Neuronal stem cell (in vitro differentiated cells): ENCODE data around the gene SNX5.
A peak's percentile ranks its signal among the peaks of the same experiment; 100 is the strongest.

Source experiments
- DNase-seq: peaks from one replicate; pipeline ENCODE4 v3.0.0-alpha.2; 2013; ENCODE audit warnings: low spot score
- H2AFZ ChIP-seq: one replicate; pipeline ENCODE4 v1.6.1; 2013; ENCODE audit warnings: mild to moderate bottlenecking, low read length, inconsistent platforms
- H2AK5ac ChIP-seq: 2 replicates; pipeline ENCODE4 v1.6.1; 2013; ENCODE audit warnings: low read depth, mild to moderate bottlenecking, inconsistent platforms, low read length, moderate library complexity, mixed read lengths
- H2BK120ac ChIP-seq: 2 replicates; pipeline ENCODE4 v1.6.1; 2013; ENCODE audit warnings: low read depth, mild to moderate bottlenecking, inconsistent platforms, low read length, moderate library complexity, mixed read lengths
- H2BK12ac ChIP-seq: one replicate; pipeline ENCODE4 v1.6.1; 2013; ENCODE audit warnings: low read length, inconsistent platforms
- H2BK15ac ChIP-seq: 2 replicates; pipeline ENCODE4 v1.6.1; 2013; ENCODE audit warnings: mild to moderate bottlenecking, low read length, inconsistent platforms, mixed read lengths
- H2BK5ac ChIP-seq: one replicate; pipeline ENCODE4 v1.6.1; 2013; ENCODE audit warnings: inconsistent platforms, mild to moderate bottlenecking, low read length, moderate library complexity
- H3K14ac ChIP-seq: one replicate; pipeline ENCODE4 v1.6.1; 2013; ENCODE audit warnings: low read length, inconsistent platforms
- H3K18ac ChIP-seq: 2 replicates; pipeline ENCODE4 v1.6.1; 2013; ENCODE audit warnings: low read length, inconsistent platforms
- H3K23ac ChIP-seq: 2 replicates; pipeline ENCODE4 v1.6.1; 2013; ENCODE audit warnings: low read depth, mild to moderate bottlenecking, mixed read lengths, low read length, inconsistent platforms; ENCODE audit not compliant: poor library complexity
- H3K27ac ChIP-seq: replicated peaks from 3 replicates; pipeline ENCODE4 v1.5.1; 2013; ENCODE audit warnings: low read length, inconsistent platforms
- H3K27me3 ChIP-seq, 3 experiments: 2 replicates each; pipeline ENCODE4 v1.6.1; 2013; ENCODE audit warnings: low read length in 3 of 3, mild to moderate bottlenecking in 2 of 3, inconsistent platforms in 1 of 3, low read depth in 1 of 3, mixed read lengths in 1 of 3, moderate library complexity in 1 of 3; ENCODE audit not compliant: control insufficient read depth in 3 of 3, insufficient read depth in 3 of 3
- H3K36me3 ChIP-seq, 2 donors: replicated peaks in 1 of 2; 2 replicates each; pipeline ENCODE4 v1.6.1; 2013; ENCODE audit warnings: low read length in 2 of 2; ENCODE audit not compliant: control insufficient read depth in 2 of 2, insufficient read depth in 2 of 2
- H3K4ac ChIP-seq: 2 replicates; pipeline ENCODE4 v1.6.1; 2013; ENCODE audit warnings: inconsistent platforms, mild to moderate bottlenecking, low read length, moderate library complexity
- H3K4me1 ChIP-seq, 2 donors: 1 replicate in 1 of 2; 2 replicates in 1 of 2; pipeline ENCODE4 v1.6.1; 2013; ENCODE audit warnings: low read length in 2 of 2, low read depth in 1 of 2; ENCODE audit not compliant: control insufficient read depth in 2 of 2, insufficient read depth in 1 of 2
- H3K4me2 ChIP-seq: one replicate; pipeline ENCODE4 v1.6.1; 2013; ENCODE audit warnings: mild to moderate bottlenecking, low read length, inconsistent platforms; ENCODE audit not compliant: insufficient read depth, poor library complexity, severe bottlenecking
- H3K4me3 ChIP-seq, 2 donors: 2 replicates each; pipeline ENCODE4 v1.5.1; 2013; ENCODE audit warnings: low read length in 2 of 2, mild to moderate bottlenecking in 2 of 2, inconsistent platforms in 1 of 2, moderate library complexity in 1 of 2
- H3K79me1 ChIP-seq: one replicate; pipeline ENCODE4 v1.6.1; 2013; ENCODE audit warnings: low read depth, mild to moderate bottlenecking, inconsistent platforms, low read length, moderate library complexity
- H3K9ac ChIP-seq: one replicate; pipeline ENCODE4 v1.6.1; 2013; ENCODE audit warnings: mild to moderate bottlenecking, low read depth, low read length, inconsistent platforms; ENCODE audit not compliant: poor library complexity
- H3K9me3 ChIP-seq, 2 donors: replicated peaks in 1 of 2; 2 replicates each; pipeline versions ENCODE3 to v1.6.1; 2013; ENCODE audit warnings: low read length in 2 of 2, mild to moderate bottlenecking in 2 of 2, inconsistent platforms in 1 of 2, low read depth in 1 of 2, mixed read lengths in 1 of 2, moderate library complexity in 1 of 2; ENCODE audit not compliant: control insufficient read depth in 2 of 2, insufficient read depth in 1 of 2
- H4K8ac ChIP-seq: one replicate; pipeline ENCODE4 v1.6.1; 2013; ENCODE audit warnings: low read depth, mild to moderate bottlenecking, inconsistent platforms, low read length, moderate library complexity
- H4K91ac ChIP-seq: one replicate; pipeline ENCODE4 v1.6.1; 2013; ENCODE audit warnings: low read length, low read depth, mild to moderate bottlenecking, inconsistent platforms; ENCODE audit not compliant: poor library complexity
- WGBS, 2 donors: extraction: QIAGEN DNeasy Blood & Tissue Kit; methylation state at CpG; one replicate each; pipeline ENCODE4 v1.1.7; 2013; ENCODE audit warnings: missing lambda C conversion rate in 2 of 2, mixed read lengths in 1 of 2; ENCODE audit not compliant: insufficient read length in 2 of 2, insufficient replicate concordance in 1 of 2; ENCODE audit errors: extremely low coverage in 2 of 2; 5-methylcytosine and 5-hydroxymethylcytosine counted together

The SNX5 gene

GRCh38 chr20:17925940-17926300 is 42.7 kb downstream of the SNX5 start:
- H3K4me2 ChIP-seq: no peak overlapping the region
- peak overlapping the region; percentile 61 for H2AK5ac ChIP-seq
- H3K79me1 ChIP-seq: no peaks in the 10 kb centered on the region
- H3K14ac ChIP-seq: no peak overlapping the region
- H3K18ac ChIP-seq: no peak overlapping the region
- H3K23ac ChIP-seq: no peak overlapping the region
- no peak for DNase-seq
- H4K91ac ChIP-seq: no peak overlapping the region
- H3K4ac ChIP-seq: no peak overlapping the region
- no peak overlapping the region for H2BK12ac ChIP-seq
- H3K4me3 ChIP-seq: peak overlapping the region in 1 of 2 donors; percentile 10
- H2BK5ac ChIP-seq: no peak overlapping the region
- H2BK120ac ChIP-seq: no peak overlapping the region
- no peaks in the 10 kb centered on the region for H3K4me1 ChIP-seq
- no peak overlapping the region for H3K27ac ChIP-seq
- no CpG with 5 or more reads among the region's 1 CpG for WGBS, 2 donors
- no peak overlapping the region for H2BK15ac ChIP-seq
- H3K27me3 ChIP-seq: peaks cover 0 to 11% (median 0%) of the 10 kb centered on the region in 3 experiments
- no peaks in the 10 kb centered on the region for H3K36me3 ChIP-seq
- H4K8ac ChIP-seq: no peak overlapping the region
- no peak overlapping the region for H3K9ac ChIP-seq
- no peaks in the 10 kb centered on the region for H3K9me3 ChIP-seq
- no peak overlapping the region for H2AFZ ChIP-seq

DNA sequence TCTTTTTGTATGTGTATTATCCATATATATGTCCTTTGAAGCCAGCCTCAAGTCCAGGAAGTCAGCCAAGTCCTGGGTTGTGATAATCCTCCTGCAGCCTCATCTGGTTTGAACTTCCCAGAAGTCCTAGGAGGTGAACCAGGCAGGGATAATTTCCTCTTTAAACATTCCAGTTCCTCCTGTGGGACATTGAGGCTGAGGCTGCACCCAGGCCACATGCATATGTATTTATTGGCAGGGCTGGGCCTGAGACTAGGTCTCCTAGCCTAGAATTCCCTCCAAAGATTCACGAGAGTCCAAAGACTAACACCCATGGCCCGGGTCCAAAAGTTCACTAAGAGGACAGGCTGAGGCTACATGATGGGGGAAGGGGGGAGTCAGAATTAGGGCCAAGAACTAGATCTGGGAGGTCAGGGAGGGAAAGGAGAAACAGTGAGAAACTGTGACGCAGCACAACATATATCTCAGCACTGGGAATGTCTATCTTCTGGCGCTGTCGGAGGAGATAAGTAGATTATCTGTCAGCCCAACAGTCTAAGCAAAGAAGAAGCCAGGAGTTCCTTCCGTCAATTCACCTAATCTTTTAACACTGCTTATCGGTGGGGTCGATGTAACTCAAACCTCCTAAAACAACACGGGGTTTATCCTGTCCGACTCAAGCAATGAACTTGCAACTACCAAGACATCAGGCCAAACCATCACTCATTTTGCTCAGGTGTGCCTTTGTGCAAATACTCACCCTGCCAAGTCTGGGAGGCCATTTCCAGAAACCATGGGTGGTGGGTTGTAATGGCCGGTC is 43.3 kb downstream of the SNX5 start:
- Histone ChIP-seq H3K27me3 (peaks cover 0 to 11% (median 0%) of the 10 kb centered on the region in 3 experiments), H3K23ac (no peak overlapping the region), H3K18ac (no peak overlapping the region), H3K27ac (no peak overlapping the region), H2BK12ac (no peak overlapping the region), H2BK5ac (no peak overlapping the region), H3K4me2 (no peak overlapping the region), H3K4me3 (peak overlapping the region in 1 of 2 donors; percentile 10), H4K8ac (no peak overlapping the region), H2BK15ac (no peak overlapping the region), H2AFZ (no peak overlapping the region), H2AK5ac (peak overlapping the region; percentile 61), H3K9me3 (no peaks in the 10 kb centered on the region), H3K14ac (no peak overlapping the region), H3K79me1 (no peaks in the 10 kb centered on the region), H4K91ac (no peak overlapping the region), H3K4me1 (no peaks in the 10 kb centered on the region), H3K4ac (no peak overlapping the region), H2BK120ac (no peak overlapping the region), H3K9ac (no peak overlapping the region), H3K36me3 (no peaks in the 10 kb centered on the region)
- no peak for DNase-seq
- no CpG with 5 or more reads among the region's 11 CpGs for WGBS, 2 donors

GRCh38 chr20:17921774-17922173 is 46.8 kb downstream of the SNX5 start:
- Histone ChIP-seq H4K8ac (no peak overlapping the region), H3K9me3 (no peaks in the 10 kb centered on the region), H2BK12ac (no peak overlapping the region), H2BK5ac (no peak overlapping the region), H2AK5ac (no peak overlapping the region), H3K4me1 (no peaks in the 10 kb centered on the region), H3K9ac (no peak overlapping the region), H2AFZ (no peak overlapping the region), H2BK120ac (no peak overlapping the region), H3K4ac (no peak overlapping the region), H3K4me3 (no peak overlapping the region), H2BK15ac (no peak overlapping the region), H3K36me3 (no peaks in the 10 kb centered on the region), H3K79me1 (no peaks in the 10 kb centered on the region), H3K23ac (no peak overlapping the region), H3K27ac (no peak overlapping the region), H4K91ac (no peak overlapping the region), H3K14ac (no peak overlapping the region), H3K27me3 (no peaks in the 10 kb centered on the region), H3K18ac (no peak overlapping the region), H3K4me2 (no peak overlapping the region)
- no CpG with 5 or more reads among the region's 1 CpG for WGBS, 2 donors
- DNase-seq: no peak

GRCh38 chr20:17919149-17919548 is 49.4 kb downstream of the SNX5 start:
- Histone ChIP-seq H3K27me3 (no peaks in the 10 kb centered on the region), H2AK5ac (no peak overlapping the region), H3K9me3 (no peaks in the 10 kb centered on the region), H3K9ac (no peak overlapping the region), H3K79me1 (no peaks in the 10 kb centered on the region), H3K27ac (no peak overlapping the region), H4K8ac (no peak overlapping the region), H3K4me1 (no peaks in the 10 kb centered on the region), H3K4me3 (no peak overlapping the region), H2BK120ac (no peak overlapping the region), H3K4ac (no peak overlapping the region), H3K18ac (no peak overlapping the region), H2BK12ac (no peak overlapping the region), H2BK15ac (no peak overlapping the region), H4K91ac (no peak overlapping the region), H2AFZ (no peak overlapping the region), H3K14ac (no peak overlapping the region), H3K23ac (no peak overlapping the region), H3K36me3 (no peaks in the 10 kb centered on the region), H2BK5ac (no peak overlapping the region), H3K4me2 (no peak overlapping the region)
- WGBS, 2 donors: no CpG with 5 or more reads among the region's 8 CpGs
- no peak for DNase-seq
